ENCODE results near the gene SNX30.

The SNX30 gene

GRCh38 chr9:112861155-112861554, 110.6 kb downstream of the SNX30 start:
- DNase-seq, result no peak

GRCh38 chr9:112861638-112862555, 111.3 kb downstream of the SNX30 start:
- DNase-seq, result no peak

- no peak for DNase-seq
Observed at GRCh38 chr9:112863214-112863613, 112.7 kb downstream of the SNX30 start.

GRCh38 chr9:112863746-112864145, 113.2 kb downstream of the SNX30 start:
- DNase-seq, result no peak

GRCh38 chr9:112864403-112864802, 113.8 kb downstream of the SNX30 start:
- no peak for DNase-seq

- DNase-seq, result no peak
Observed at GRCh38 chr9:112864982-112865381, 114.4 kb downstream of the SNX30 start.

- DNase-seq, result no peak
Observed at GRCh38 chr9:112866662-112867274, 116.2 kb downstream of the SNX30 start.

GRCh38 chr9:112867275-112867991, 116.9 kb downstream of the SNX30 start:
- peak; percentile 38 to 39 for DNase-seq

- no peak for DNase-seq
Observed at GRCh38 chr9:112868461-112868860, 117.9 kb downstream of the SNX30 start.

- no peak for DNase-seq
Observed at GRCh38 chr9:112869041-112869529, 118.5 kb downstream of the SNX30 start.

GRCh38 chr9:112869917-112870316, 119.4 kb downstream of the SNX30 start:
- no peak for DNase-seq

- DNase-seq, result no peak
Observed at GRCh38 chr9:112870556-112870955, 120.0 kb downstream of the SNX30 start.

GRCh38 chr9:112872019-112872418, 121.5 kb downstream of the SNX30 start:
- no peak for DNase-seq

GRCh38 chr9:112873773-112874405, 123.3 kb downstream of the SNX30 start:
- DNase-seq, result no peak

- DNase-seq, result no peak
Observed at GRCh38 chr9:112878752-112879151, 128.2 kb downstream of the SNX30 start.

- no peak for DNase-seq
Observed at GRCh38 chr9:112880650-112881049, 130.1 kb downstream of the SNX30 start.

- no peak for DNase-seq
Observed at GRCh38 chr9:112881331-112881730, 130.8 kb downstream of the SNX30 start.

- DNase-seq, result no peak
Observed at GRCh38 chr9:112884101-112884500, 133.5 kb downstream of the SNX30 start.

- no peak for DNase-seq
Observed at GRCh38 chr9:112884721-112885120, 134.2 kb downstream of the SNX30 start.

- no peak for DNase-seq
Observed at GRCh38 chr9:112885324-112885723, 134.8 kb downstream of the SNX30 start.

- DNase-seq, result no peak
Observed at GRCh38 chr9:112886351-112886750, 135.8 kb downstream of the SNX30 start.

- DNase-seq, result no peak
Observed at GRCh38 chr9:112887381-112887780, 136.8 kb downstream of the SNX30 start.
